HG03039 (cell line): Measurements from ENCODE around the gene METTL27.
"Not testable (repeated sequence)": the region's sequence is repeated elsewhere in the genome, so short reads cannot be mapped to it uniquely, and the experiment has no call there.

Experiments
- ATAC-seq: cut with Tn5 transposase; IDR thresholded peaks from one replicate; pipeline ENCODE4 v1.9.1; 2021; ENCODE audit warnings: mild to moderate bottlenecking, moderate library complexity; ENCODE audit not compliant: unreplicated experiment

Gene METTL27

DNA sequence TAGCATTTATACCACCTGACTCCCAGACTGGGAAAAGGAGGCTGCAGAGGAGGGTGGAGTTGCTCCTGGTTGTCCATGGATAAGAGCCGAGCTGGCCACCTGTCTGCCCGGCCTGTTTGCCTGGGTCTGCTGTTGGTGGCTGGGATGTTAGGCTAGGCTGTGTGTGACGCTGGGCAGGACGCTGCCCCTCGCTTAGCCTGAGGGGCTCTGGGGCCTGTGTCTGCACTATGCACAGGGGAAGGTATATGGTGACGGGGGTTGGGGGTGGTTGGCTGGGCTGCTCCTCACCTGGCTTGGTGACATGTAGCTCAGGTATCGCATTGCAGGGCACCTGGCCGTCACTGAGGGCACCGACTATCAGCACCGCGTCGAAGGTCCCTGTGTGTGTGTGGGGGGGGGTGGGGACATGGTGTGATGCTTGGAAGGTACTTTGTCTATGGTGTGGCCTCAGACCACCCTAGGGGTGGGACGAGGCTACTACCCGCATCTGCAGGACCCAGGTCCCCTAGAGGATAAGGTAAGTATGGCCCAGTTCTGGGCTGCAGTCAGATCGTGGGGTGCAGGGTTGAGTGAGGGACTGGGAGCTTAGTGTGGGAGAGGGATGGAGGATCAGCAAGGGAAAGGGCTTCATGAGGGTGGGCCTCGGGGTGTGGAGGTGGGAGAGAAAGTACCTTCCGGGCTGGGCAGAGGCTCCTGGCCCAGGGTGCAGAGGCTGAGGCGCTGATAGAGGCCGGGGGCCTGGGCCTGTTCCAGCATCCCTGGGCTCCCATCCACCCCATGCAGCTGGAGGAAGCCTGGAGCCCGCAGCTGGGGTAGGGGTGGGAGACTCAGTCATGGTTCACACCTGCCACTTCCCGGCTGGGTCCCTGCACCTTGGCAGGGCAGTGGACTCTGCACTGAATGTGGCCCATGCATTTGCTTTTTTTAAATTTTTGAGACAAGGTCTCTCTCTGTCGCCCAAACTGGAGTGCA, 2.3 kb downstream of the METTL27 start:
- no peak for ATAC-seq

DNA sequence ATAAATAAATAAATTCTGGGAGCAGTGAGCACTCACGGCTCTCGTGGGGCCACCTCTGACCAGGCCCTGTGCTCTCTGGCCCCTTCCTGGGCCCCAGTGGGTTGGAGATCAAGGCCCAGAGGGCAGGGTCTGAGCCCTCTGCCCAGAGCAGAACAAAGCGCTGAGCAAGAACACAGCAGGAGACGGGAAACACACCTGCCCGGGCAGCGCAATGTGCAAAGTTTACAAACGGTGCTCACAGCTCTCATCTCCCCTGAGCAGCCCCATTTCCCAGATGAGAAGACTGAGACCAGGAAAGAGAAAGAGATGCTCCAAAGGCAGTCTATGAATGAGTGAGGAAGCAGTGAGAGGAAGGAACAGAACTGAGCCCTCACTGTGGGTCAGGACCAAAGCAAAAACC, 3.0 kb downstream of the METTL27 start:
- ATAC-seq: no peak

DNA sequence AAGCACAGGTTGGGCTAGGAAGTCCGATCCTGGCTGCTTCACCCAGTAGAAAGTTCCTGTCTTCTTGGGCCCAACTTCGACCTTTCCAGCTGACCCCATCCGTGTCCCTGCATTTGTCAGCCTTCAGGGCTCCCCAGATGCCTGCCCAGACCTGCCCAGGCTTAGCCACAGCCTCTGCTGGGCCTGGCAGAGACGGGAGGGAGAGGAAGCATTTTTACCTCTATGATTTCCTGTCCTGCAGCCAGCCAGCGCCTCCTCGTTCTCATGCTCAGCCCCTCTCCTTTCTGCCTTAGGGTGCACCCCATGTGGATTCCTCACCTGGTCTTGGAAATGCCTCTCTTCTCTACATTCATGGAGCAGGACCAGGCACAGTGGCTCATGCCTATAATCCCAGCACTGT, 3.7 kb downstream of the METTL27 start:
- ATAC-seq: no peak

DNA sequence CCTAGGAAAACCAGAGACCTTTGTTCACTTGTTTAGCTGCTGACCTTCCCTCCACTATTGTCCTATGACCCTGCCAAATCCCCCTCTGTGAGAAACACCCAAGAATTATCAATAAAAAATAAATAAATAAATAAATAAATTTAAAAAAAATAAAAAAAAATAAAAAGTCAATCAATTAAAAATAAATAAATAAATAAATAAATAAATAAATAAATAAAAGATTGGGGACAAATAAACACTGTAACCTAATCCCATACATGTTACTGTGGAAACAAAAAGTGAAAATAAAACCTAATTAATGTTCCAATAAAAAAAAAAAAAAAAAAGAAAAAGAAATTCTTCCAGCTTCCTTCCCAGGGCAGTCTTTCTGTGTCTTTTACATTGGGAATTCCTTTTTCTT, 5.1 kb downstream of the METTL27 start:
- ATAC-seq: not testable (repeated sequence)

DNA sequence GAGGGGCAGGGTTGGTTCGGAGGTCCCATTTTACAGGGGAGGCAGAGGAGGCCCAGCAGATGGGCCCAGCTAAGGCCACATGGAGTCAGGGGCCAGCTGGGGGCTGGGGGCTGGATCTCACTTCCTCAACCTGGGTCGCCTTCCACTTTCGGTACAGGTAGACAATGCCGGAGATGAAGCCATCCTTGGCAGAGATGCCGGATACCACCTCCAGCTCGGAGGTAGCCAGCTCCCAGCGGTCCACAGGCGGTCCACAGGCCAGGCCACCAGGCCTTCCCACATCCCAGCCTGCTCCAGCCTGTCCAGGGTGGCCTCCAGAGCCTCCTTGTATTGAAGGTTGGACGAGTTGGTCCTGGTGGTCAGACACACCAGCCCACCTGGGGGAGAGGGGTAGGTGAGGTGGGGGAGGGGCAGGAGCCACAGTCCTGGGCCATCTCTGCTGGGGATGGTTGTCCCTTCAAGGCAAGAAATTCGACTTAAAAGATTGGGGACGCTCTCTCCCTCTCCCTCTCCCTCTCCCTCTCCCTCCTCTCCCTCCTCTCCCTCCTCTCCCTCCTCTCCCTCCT, 7.6 kb downstream of the METTL27 start:
- no peak for ATAC-seq

DNA sequence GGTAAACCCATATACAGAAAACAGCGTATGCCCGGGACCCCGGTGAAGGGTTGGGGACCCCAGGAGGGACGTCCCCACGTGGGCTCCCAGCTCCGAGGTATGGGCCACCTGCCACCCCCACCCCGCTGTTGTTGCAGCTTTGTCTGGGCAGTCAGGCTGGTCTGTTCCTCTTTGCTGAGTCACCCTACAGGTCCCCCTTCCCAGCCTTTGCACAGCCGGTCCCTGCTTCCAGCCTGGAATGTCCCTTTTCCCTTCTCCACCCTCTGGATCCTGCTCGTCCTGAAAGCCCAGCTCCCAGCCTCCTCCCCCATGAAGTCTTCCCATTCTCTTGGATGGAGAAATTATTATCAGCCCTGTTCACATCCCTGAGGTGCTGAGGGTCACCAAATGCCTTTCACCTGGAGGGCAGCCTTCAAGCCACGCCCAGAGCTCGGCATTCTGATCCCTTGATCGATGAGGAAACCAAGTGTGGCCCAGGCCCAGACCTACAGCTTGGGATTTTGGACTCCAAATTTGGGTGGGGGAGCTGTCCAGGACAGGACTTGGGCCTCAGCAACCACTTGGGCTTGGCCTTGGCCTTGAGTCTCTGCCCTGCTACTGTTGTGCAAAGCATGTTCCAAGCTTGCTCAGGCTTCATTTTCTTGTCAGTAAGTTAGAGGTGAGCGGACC, 8.9 kb downstream of the METTL27 start:
- no peak for ATAC-seq

DNA sequence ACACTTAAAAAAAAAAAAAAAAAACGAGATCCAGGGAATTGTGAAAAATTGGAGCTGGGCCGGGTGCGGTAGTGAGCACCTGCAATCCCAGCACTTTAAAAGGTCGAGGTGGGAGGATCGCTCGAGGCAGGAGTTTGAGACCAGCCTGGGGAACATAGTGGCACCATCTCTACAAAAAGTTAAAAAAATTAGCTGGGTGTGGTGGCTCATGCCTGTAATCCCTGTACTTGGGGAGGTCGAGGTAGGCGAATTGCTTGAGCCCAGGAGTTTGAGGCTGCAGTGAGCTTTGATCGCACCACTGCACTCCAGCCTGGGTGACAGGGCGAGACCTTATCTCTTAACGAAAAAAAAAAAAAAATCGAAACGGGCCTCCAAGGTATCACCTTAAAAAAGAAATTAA, 9.5 kb downstream of the METTL27 start:
- no peak for ATAC-seq

DNA sequence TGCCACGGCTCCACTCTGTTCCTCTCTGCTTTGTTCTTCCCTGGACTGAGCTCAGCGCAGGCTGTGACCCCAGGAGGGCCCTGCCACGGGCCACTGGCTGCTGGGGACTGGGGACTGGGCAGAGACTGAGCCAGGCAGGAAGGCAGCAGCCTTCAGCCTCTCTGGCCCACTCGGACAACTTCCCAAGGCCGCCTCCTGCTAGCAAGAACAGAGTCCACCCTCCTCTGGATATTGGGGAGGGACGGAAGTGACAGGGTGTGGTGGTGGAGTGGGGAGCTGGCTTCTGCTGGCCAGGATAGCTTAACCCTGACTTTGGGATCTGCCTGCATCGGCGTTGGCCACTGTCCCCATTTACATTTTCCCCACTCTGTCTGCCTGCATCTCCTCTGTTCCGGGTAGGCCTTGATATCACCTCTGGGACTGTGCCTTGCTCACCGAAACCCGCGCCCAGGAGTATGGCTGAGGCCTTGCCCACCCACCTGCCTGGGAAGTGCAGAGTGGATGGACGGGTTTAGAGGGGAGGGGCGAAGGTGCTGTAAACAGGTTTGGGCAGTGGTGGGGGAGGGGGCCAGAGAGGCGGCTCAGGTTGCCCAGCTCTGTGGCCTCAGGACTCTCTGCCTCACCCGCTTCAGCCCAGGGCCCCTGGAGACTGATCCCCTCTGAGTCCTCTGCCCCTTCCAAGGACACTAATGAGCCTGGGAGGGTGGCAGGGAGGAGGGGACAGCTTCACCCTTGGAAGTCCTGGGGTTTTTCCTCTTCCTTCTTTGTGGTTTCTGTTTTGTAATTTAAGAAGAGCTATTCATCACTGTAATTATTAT, 10.3 kb downstream of the METTL27 start:
- ATAC-seq: no peak

DNA sequence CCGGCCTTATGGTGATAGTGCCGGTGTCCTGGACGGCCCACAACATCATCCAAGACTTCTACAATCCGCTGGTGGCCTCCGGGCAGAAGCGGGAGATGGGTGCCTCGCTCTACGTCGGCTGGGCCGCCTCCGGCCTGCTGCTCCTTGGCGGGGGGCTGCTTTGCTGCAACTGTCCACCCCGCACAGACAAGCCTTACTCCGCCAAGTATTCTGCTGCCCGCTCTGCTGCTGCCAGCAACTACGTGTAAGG, 10.8 kb downstream of the METTL27 start:
- ATAC-seq: no peak

DNA sequence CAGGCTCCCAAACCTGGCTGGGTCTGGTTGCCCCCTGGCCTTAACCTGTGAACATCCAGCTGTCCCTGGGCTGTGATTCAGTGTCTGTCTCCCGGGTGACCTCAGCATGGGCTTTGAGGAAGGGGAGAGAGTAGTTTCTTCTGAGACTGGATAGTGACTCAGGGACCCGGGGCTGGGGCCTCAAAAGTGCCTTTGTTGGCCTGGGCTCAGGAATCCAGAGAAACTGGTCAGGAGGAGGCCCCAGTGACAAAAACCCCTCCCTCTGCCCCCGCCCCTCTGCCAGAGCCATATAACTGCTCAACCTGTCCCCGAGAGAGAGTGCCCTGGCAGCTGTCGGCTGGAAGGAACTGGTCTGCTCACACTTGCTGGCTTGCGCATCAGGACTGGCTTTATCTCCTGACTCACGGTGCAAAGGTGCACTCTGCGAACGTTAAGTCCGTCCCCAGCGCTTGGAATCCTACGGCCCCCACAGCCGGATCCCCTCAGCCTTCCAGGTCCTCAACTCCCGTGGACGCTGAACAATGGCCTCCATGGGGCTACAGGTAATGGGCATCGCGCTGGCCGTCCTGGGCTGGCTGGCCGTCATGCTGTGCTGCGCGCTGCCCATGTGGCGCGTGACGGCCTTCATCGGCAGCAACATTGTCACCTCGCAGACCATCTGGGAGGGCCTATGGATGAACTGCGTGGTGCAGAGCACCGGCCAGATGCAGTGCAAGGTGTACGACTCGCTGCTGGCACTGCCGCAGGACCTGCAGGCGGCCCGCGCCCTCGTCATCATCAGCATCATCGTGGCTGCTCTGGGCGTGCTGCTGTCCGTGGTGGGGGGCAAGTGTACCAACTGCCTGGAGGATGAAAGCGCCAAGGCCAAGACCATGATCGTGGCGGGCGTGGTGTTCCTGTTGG, 11.4 kb downstream of the METTL27 start, which contains the start of gene CLDN4:
TSS of gene CLDN4 (plus strand) at position 316 of the 903 bp plus-strand sequence. CDS start at position 522, 206 bp downstream.
- ATAC-seq: no peak

DNA sequence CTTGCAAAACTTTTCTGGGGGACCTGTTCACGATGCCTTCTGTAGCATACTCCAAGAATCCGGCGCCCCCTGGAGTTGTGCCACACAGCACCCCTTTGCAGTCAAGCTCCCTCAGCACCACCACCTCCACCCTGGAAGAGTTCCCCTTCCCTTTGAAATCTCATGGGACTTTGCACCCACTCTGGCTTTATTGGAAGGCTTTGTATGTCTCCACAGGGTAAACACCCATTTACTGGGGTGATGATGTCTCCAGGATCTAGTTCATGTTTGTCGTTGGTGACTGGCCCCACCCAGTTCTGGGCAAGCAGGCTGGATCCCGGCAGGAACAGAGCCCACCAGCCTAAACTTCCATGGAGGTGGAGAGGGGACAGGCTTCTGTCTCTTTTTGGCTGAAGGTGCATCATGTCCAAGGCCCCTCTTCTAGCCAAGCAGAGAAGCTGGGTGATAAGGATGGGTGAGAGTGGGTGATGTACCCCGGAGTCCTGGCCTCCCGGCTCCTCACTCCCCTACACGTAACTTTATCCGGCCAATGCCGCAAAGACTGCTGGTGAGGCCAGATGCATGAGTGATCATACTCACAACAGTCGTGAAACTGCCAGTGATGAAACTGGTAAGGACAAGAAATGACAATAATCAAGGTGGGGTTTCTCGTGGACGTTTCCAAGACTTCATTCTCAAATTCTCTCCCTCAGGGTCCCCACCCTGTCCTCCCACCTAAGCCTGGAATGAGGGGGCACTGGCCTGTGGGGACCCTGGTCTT, 12.2 kb downstream of the METTL27 start:
- no peak for ATAC-seq

DNA sequence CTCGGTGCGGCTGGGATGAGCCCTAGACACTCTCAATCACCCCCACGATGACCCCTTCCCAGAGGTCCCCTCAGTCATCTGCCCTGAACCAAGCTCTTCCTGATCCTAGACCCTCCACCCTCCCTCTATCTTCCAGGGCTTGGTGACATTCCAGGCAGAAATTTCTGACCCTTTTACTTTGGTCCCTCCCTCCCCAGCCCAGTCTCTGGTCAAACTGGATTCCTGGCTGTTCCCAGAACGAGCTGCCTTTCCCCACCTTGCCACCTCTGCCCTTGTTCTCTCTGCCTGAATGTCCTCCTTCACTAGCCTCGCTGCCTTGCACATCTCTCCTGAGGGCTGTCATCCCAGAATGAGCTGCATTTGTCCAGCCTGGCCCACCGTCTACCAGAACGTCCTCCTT, 12.8 kb downstream of the METTL27 start:
- ATAC-seq: no peak

DNA sequence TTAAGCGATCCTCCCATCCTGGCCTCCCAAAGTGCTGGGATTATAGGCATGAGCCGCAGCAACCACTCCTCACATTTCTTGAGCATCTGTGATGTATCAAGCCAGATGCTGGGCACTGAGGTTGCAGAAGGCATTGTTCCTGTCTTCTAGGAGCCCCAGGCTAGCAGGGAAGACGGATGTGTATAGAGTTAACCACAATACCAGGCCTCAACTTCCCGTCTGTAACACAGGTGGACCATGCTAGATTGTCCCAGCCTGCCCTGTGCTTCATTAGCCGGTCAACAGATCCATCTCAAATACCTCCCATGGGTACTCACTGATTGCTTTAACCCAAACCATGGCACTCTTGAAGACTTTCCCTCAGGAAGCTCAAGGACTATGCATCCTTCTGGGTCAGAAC, 13.3 kb downstream of the METTL27 start:
- no peak for ATAC-seq

DNA sequence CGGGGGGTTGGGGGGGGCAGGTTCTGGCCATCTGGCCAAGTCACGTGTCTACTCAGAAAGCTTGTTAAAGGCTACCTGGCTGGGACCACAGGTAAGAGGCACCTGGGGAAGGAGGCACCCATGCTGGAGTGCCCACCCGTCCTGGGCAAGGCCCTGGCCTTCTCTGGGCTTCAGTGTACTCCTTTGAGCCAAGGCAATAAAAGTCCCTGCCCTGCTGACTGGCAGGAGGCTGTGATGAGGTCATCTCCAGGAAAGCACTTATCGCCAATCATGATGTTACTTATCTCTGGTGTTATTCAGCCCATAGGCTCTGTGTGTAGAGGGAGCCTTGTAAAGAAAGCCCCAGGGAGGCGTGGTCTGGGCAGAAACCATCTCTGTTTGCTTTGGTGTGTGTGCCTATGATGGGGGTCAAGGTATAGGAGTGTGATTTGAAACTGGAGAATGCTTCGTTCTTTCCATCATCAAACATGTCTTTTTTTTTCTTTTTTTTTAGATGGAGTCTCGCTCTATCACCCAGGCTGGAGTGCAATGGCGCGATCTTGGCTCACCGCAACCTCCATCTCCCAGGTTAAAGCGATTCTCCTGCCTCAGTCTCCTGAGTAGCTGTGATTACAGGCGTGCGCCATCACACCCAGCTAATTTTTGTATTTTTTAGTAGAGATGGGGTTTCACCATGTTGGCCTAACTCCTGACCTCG, 14.1 kb downstream of the METTL27 start:
- ATAC-seq: no peak

DNA sequence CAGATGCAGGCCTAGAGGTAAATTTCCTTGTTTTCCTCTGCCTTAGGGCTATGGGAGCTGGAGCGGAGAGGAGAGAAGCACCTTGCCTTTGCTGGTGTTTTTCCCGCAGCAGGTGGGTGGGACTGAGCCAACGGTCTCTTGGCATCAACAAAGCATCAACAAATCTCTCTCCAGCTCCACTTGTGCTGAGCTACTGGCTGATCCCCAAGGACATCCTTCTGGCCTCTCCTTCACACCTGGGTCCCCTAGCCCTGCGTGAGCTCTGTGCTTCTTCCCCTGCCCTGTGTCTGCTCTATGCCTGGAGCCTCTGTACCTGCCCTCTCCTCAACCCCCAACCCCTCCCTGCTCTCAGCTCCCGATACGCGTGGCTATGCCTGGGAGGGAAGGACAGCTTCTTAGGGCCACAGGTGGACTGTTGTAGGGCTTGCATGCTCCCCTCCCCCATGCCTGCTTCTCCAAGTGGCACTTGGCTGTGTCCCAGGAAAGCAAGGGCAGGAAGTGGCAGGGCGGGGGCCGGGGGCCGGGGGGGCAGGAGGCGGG, 14.7 kb downstream of the METTL27 start:
- ATAC-seq: no peak

DNA sequence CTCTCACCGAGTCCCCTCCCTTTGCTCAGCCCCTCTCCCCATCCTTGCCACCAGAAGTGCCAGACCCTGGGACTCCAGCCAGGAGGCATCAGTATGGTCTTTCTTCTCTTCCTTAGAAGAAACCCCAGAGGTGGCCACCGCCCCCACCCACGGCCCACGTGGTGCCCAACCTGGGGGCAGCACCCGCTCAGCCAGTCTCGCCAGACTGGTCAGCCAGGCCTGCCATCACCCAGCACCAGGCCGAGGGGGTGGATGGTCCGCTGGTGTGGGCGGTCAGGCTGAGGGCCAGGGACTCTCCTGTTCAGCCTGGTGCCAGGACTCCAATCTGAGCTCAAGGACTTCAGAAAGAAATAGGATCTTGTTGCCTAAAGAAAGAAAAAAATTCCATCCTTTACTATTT, 17.3 kb downstream of the METTL27 start:
- ATAC-seq: no peak

DNA sequence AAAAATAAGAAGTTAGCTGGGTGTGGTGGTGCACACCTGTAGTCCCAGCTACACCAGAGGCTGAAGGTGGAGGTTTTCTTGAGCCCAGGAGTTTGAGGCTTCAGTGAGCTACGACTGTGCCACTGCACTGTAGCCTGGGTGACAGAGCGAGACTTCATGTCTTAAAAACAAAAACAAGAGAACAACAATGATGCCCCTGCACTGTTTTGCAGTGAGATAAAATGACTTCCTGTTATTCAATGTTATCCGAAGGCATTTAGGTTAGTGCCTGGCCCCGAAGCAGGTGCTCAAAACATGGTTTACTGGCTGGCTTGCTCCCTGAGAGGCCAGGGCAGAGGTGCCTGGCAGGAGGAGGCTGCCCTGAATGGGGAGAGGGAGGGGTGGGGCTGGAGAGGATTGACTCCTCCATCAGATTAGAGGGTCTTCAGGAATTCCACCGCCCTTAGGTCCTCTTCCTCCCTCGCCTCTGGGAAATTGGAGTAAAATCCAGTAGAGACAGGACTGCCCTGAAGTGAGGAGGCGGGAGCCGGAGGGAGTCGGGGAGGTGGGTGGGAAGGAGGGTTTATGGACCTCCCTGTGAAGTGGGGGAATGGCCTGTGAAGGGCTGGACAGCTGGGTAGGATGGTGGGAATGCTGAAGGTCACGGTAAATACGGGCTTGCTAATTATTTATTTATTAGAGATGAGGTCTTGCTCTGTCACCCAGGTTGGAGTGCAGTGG, 18.3 kb downstream of the METTL27 start:
- ATAC-seq: no peak

DNA sequence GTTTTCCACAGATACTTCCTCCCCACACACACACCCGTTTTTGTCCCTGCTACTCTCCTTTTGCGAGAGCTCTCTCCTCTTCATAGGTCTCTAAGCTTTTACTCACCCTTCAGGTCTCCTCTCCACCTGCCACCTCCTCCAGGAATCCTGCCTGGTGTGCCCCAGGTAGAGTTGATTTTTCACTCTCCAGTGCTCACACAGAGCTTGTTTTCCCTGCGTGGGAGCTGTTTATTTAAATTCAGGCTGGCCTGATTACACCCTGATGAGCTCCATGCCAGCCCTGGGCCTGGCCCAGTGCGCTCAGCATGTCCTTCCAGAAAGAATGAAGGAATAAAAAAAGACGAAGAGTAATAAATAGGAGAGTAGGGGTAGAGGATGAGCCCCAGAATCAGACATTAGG, 19.1 kb downstream of the METTL27 start:
- no peak for ATAC-seq
